Measurements from ENCODE around the gene PABPC3.

PABPC3 gene

DNA sequence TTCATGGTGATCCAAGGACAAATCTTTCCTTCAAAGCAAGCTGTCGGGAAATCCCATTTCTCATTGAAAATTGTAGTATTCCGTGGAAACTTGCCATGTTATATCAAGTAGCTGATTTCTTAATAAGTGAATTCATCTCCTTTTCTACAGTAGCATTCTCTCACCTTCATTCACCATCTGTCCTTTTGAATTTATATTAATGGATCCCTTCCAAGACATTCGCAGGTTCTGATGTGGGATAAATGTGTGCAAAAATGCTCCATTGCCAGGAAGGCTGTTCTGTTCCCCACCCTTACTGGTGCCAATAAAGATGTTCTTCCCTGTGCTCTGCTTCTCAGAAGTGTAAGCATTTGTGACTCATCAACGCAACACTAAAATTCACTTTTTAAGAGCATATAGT lies 40.0 kb downstream of the PABPC3 start:
- in situ Hi-C loops (cut with MboI; ENCODE audit: low pct_unique_long_range_greater_than_20kb, low sequenced_read_pairs, unreplicated experiment), result no loop called here
- no peak for DNase-seq (ENCODE audit: low spot score)
- TF ChIP-seq, protein P1, sequence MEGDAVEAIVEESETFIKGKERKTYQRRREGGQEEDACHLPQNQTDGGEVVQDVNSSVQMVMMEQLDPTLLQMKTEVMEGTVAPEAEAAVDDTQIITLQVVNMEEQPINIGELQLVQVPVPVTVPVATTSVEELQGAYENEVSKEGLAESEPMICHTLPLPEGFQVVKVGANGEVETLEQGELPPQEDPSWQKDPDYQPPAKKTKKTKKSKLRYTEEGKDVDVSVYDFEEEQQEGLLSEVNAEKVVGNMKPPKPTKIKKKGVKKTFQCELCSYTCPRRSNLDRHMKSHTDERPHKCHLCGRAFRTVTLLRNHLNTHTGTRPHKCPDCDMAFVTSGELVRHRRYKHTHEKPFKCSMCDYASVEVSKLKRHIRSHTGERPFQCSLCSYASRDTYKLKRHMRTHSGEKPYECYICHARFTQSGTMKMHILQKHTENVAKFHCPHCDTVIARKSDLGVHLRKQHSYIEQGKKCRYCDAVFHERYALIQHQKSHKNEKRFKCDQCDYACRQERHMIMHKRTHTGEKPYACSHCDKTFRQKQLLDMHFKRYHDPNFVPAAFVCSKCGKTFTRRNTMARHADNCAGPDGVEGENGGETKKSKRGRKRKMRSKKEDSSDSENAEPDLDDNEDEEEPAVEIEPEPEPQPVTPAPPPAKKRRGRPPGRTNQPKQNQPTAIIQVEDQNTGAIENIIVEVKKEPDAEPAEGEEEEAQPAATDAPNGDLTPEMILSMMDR (IDR thresholded peaks at IDR 0.05; ENCODE audit: extremely low read depth, insufficient read depth, missing control alignments), result no peak

DNA sequence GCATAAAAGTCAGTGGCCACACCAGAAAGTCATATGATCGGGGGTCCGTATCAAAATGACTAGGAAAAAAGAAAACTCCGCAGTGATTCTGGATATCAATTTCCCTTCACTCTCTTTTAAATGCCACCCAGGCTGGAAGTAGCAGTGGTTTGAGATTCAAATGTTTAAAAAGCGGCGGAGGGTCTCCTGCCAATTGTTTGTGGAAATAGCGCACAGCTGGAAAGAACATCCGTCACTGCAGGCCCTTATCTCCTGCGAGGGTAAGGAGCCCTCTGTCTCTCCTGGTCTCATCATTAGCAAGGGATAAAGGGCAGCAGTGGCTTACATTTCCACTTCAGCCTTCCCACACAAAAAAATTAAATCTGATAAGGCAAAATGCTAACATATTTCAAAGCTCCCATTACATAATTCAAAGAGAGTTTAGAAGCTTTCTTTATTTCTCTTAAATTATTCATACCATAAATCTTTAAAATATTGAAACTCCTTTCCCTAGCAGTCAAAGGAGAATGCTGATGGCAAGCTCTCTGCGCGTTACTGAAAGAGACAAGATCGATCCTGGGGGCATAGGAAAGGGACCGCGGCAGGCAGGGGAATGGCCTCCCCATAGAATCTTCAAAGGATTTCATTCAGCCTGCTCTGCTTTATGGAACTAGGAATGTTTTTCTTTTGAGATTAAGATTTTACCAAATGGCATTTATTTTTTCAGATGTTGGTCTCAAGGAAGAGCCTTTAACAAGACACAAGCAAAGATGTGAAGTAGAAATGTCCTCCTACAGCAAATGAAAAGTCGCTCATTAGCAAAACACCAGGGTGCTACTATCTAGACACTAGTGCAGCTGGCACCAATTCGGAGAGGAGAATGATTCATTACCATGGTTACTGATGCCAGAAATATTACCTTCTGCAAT lies 41.2 kb downstream of the PABPC3 start:
- TF ChIP-seq, protein P1 (IDR thresholded peaks at IDR 0.05; ENCODE audit: extremely low read depth, insufficient read depth, missing control alignments), result no peak
- DNase-seq (ENCODE audit: low spot score), result no peak
- in situ Hi-C loops (cut with MboI; ENCODE audit: low pct_unique_long_range_greater_than_20kb, low sequenced_read_pairs, unreplicated experiment), result no loop called here

DNA sequence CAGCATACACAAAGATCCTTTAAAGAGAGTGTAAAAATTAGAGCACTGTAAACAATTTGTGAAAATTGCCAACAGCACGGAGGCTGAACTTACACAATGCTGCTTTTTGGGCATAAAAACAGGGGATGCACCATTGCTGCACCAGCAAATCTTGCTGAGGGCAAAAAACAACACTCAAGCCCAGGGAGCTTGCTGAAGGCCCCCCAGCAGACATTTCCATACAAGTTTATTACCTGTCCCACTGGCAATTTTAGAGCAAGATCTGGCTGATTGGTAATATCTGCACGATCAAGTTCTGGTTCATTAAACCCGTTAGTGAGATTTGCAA lies 41.8 kb downstream of the PABPC3 start:
- DNase-seq (ENCODE audit: low spot score), result no peak
- TF ChIP-seq, protein P1 (IDR thresholded peaks at IDR 0.05; ENCODE audit: extremely low read depth, insufficient read depth, missing control alignments), result no peak
- in situ Hi-C loops (cut with MboI; ENCODE audit: low pct_unique_long_range_greater_than_20kb, low sequenced_read_pairs, unreplicated experiment), result no loop called here

GRCh38 chr13:25141042-25141441 lies 45.1 kb downstream of the PABPC3 start:
- no peak for DNase-seq (ENCODE audit: low spot score)
- in situ Hi-C loops (cut with MboI; ENCODE audit: low pct_unique_long_range_greater_than_20kb, low sequenced_read_pairs, unreplicated experiment), result no loop called here
- TF ChIP-seq, protein P1 (IDR thresholded peaks at IDR 0.05; ENCODE audit: extremely low read depth, insufficient read depth, missing control alignments), result no peak

GRCh38 chr13:25143706-25144105 lies 47.8 kb downstream of the PABPC3 start:
- in situ Hi-C loops (cut with MboI; ENCODE audit: low pct_unique_long_range_greater_than_20kb, low sequenced_read_pairs, unreplicated experiment), result no loop called here
- TF ChIP-seq, protein P1 (IDR thresholded peaks at IDR 0.05; ENCODE audit: extremely low read depth, insufficient read depth, missing control alignments), result no peak
- DNase-seq (ENCODE audit: low spot score), result no peak

- TF ChIP-seq, protein P1 (IDR thresholded peaks at IDR 0.05; ENCODE audit: extremely low read depth, insufficient read depth, missing control alignments), result no peak
- in situ Hi-C loops (cut with MboI; ENCODE audit: low pct_unique_long_range_greater_than_20kb, low sequenced_read_pairs, unreplicated experiment), result no loop called here
- peak; percentile 36 for DNase-seq (ENCODE audit: low spot score)
These were observed 51.9 kb downstream of the PABPC3 start for GRCh38 chr13:25147638-25148401.

Data from GM13977 (cell line).